OCI-LY1 (cell line): ENCODE measurements around the gene PXYLP1.

Experiments used
- H2AFZ ChIP-seq: fragments of 200-600 bp; sonication (generic), shearing (Covaris generic); 2 replicates; pipeline ENCODE4 v1.6.0; 2014; ENCODE audit warnings: antibody characterized with exemption, mild to moderate bottlenecking, low read length
- H3F3A ChIP-seq: fragments of 200-600 bp; sonication (generic), shearing (Covaris generic); 2 replicates; pipeline ENCODE4 v1.6.0; 2014; ENCODE audit warnings: mild to moderate bottlenecking, antibody characterized with exemption, low read length, moderate library complexity; ENCODE audit not compliant: insufficient read depth
- H3K27ac ChIP-seq: fragments of 200-600 bp; sonication (generic); 2 replicates; pipeline ENCODE4 v1.5.1; 2014; ENCODE audit warnings: low read length, mixed run types, mild to moderate bottlenecking, low read depth; ENCODE audit not compliant: poor library complexity, severe bottlenecking
- H3K27me3 ChIP-seq: fragments of 200-600 bp; sonication (generic); 2 replicates; pipeline ENCODE4 v1.6.0; 2014; ENCODE audit warnings: antibody characterized with exemption, mild to moderate bottlenecking, low read length, moderate library complexity; ENCODE audit not compliant: insufficient read depth
- H3K36me3 ChIP-seq: fragments of 200-600 bp; sonication (generic); 2 replicates; pipeline ENCODE4 v1.6.1; 2014; ENCODE audit warnings: mild to moderate bottlenecking, antibody characterized with exemption, low read length, moderate library complexity, mixed read lengths; ENCODE audit not compliant: insufficient read depth
- H3K4me1 ChIP-seq: fragments of 200-600 bp; sonication (generic); 2 replicates; pipeline ENCODE4 v1.5.1; 2014; ENCODE audit warnings: mild to moderate bottlenecking, low read length, moderate library complexity; ENCODE audit not compliant: insufficient read depth, severe bottlenecking
- H3K4me2 ChIP-seq: fragments of 200-600 bp; sonication (generic), shearing (Covaris generic); 2 replicates; pipeline ENCODE4 v1.6.1; 2014; ENCODE audit warnings: low read length
- H3K4me3 ChIP-seq: fragments of 200-600 bp; sonication (generic); 2 replicates; pipeline ENCODE4 v1.5.1; 2014; ENCODE audit warnings: low read length, low read depth, mild to moderate bottlenecking, mixed read lengths; ENCODE audit not compliant: poor library complexity, severe bottlenecking
- H3K79me2 ChIP-seq: fragments of 200-600 bp; shearing (Covaris generic); 2 replicates; pipeline ENCODE4 v1.6.1; 2016; ENCODE audit warnings: mixed run types, low read length, mixed read lengths; ENCODE audit not compliant: insufficient read depth
- H3K9ac ChIP-seq: fragments of 200-600 bp; sonication (generic), shearing (Covaris generic); 2 replicates; pipeline ENCODE4 v1.6.1; 2014; ENCODE audit warnings: mild to moderate bottlenecking, low read length, mixed read lengths
- H3K9me2 ChIP-seq: fragments of 200-600 bp; sonication (generic), shearing (Covaris generic); 2 replicates; pipeline ENCODE4 v1.6.1; 2014; ENCODE audit warnings: low read depth, mild to moderate bottlenecking, low read length, mixed read lengths
- H3K9me3 ChIP-seq: fragments of 200-600 bp; shearing (Covaris generic); 2 replicates; pipeline ENCODE4 v1.6.1; 2014; ENCODE audit warnings: low read length, mixed read lengths
- H4K20me1 ChIP-seq: fragments of 200-600 bp; sonication (generic), shearing (Covaris generic); 2 replicates; pipeline ENCODE4 v1.6.0; 2016; ENCODE audit warnings: mild to moderate bottlenecking, low read length; ENCODE audit not compliant: insufficient read depth
- EZH2 ChIP-seq: fragments of 200-600 bp; sonication (generic), shearing (Covaris generic); IDR thresholded peaks from 2 replicates; pipeline ENCODE4 v1.8.0; 2017; ENCODE audit warnings: borderline replicate concordance, mixed run types, mild to moderate bottlenecking, antibody characterized with exemption, low read length, moderate library complexity, mixed read lengths
- TF ChIP-seq, protein P1 (sequence below): fragments of 200-600 bp; sonication (generic), shearing (Covaris generic); IDR thresholded peaks from 2 replicates; pipeline ENCODE4 v1.5.1; 2017; ENCODE audit warnings: mild to moderate bottlenecking, antibody characterized with exemption, low read length, moderate library complexity, mixed read lengths

PXYLP1 gene

DNA sequence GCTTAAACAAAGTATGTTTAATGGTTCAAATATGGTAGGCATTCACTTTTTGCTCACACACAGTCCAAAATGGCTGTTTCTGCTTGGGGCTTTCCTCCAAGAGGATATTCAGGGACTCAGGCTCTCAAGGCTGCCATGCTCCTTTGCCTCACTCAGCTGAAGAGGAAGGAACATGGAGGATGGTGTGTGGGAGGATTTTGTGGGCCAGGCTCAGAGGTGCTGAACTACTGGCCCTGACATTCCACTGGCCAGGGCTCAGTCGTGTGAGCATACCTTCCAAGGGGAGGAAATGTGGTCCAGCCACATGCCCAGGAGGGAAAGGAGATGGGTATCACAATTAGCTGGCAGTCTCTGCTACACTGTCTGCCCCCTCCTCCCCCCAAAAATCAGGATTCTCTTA, 8.7 kb downstream of the PXYLP1 start:
- Histone ChIP-seq H2AFZ (no peak overlapping the region), H3K9ac (no peak overlapping the region), H3K4me3 (no peak overlapping the region), H3K27ac (no peak overlapping the region), H3K27me3 (peaks cover 4% of the 10 kb centered on the region; the same call in 1 of the 2 replicates), H3K4me2 (no peak overlapping the region), H3K9me2 (no peaks in the 10 kb centered on the region), H3K4me1 (no peaks in the 10 kb centered on the region), H4K20me1 (no peaks in the 10 kb centered on the region), H3K79me2 (no peaks in the 10 kb centered on the region), H3K9me3 (no peaks in the 10 kb centered on the region), H3F3A (no peaks in the 10 kb centered on the region), H3K36me3 (no peaks in the 10 kb centered on the region)
- TF ChIP-seq, protein P1, sequence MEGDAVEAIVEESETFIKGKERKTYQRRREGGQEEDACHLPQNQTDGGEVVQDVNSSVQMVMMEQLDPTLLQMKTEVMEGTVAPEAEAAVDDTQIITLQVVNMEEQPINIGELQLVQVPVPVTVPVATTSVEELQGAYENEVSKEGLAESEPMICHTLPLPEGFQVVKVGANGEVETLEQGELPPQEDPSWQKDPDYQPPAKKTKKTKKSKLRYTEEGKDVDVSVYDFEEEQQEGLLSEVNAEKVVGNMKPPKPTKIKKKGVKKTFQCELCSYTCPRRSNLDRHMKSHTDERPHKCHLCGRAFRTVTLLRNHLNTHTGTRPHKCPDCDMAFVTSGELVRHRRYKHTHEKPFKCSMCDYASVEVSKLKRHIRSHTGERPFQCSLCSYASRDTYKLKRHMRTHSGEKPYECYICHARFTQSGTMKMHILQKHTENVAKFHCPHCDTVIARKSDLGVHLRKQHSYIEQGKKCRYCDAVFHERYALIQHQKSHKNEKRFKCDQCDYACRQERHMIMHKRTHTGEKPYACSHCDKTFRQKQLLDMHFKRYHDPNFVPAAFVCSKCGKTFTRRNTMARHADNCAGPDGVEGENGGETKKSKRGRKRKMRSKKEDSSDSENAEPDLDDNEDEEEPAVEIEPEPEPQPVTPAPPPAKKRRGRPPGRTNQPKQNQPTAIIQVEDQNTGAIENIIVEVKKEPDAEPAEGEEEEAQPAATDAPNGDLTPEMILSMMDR: no peak
- no peak for TF ChIP-seq EZH2

DNA sequence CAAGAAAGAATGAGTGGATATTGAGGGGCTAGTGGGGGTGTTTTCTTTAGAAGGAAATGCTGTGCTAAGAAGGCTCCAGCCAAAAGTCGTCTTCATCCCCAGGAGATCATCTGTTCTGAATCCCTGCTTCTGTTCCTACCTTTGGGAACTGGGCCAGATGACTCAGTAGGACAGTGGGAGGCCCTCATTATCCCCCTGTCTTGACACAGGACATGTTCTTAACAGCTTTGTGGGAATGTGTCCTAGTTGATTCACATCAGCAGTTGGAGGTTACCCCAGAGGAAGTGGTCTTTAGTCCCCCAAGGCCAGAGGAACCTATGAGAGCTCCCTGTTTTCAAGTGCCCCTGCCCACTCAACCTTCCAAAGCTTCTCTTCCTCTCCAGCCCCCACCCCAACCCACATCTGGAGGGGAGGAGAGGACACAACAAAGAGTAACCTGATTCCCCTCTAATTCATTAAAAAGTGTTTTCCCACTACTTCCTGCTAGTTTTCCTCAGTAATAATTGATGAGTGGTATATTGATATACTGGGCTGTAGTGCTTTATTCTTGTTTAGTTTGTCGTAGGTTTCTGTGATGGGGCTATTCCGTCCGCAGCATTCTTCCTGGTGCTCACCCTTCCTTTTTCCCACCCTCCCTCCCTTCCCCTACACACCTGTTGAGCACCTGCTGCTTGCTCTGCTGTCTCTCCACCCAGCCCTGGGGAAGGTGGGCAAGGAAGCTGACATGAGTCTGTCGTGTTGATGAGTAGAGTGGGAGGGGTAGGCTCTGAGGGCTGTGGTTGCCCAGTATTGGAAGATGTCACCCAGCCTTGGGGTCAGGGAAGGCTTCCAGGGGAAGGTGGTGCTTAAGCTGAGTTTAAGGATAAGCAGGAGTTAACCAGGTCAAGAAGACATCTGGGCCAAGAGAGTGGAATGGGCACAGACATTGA, 9.3 kb downstream of the PXYLP1 start:
- H3K9me3 ChIP-seq: no peaks in the 10 kb centered on the region
- no peak overlapping the region for H2AFZ ChIP-seq
- peaks cover 4% of the 10 kb centered on the region; the same call in 1 of the 2 replicates for H3K27me3 ChIP-seq
- no peaks in the 10 kb centered on the region for H3K79me2 ChIP-seq
- no peak overlapping the region for H3K4me2 ChIP-seq
- no peaks in the 10 kb centered on the region for H4K20me1 ChIP-seq
- TF ChIP-seq, protein P1: no peak
- TF ChIP-seq EZH2: no peak
- no peaks in the 10 kb centered on the region for H3K36me3 ChIP-seq
- no peak overlapping the region for H3K9ac ChIP-seq
- H3K27ac ChIP-seq: no peak overlapping the region
- H3K4me1 ChIP-seq: no peaks in the 10 kb centered on the region
- H3K9me2 ChIP-seq: no peaks in the 10 kb centered on the region
- no peaks in the 10 kb centered on the region for H3F3A ChIP-seq
- H3K4me3 ChIP-seq: no peak overlapping the region

DNA sequence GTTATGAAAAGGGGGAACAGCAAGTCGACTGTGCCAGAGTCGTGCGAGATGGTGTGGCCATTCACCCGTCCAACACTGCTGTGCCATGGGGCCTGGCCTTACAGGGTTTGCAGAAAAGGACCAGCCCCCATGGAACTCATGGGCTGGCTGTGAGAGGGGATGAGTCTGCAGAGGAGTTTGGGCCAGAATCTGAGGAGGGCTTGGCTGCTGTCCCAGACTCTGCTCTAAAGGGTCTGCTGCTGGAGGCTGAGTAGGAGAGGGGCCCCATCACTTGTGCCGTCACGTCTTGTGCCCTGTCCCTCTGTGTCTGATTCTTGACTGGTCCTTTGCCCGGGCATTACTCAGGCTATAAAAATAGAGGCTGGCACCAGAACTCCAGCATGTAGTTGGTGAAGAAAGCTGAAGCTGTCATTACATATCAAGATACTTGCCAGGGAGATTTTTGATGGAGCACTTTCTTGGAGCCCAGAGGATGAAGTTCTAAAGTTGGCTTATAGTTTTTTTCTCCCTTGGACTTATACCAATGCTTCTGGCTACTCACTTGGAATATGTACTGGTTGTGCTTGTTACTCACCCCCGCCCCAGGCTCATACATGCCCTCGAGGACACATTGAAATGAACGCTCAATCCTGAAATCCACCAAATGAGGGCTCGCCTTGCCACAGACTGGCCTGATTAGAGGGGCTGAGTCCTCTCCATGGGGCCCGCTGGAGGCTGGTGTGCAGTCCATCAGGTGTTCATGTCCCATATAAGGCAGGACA, 10.2 kb downstream of the PXYLP1 start:
- H3K9me2 ChIP-seq: no peaks in the 10 kb centered on the region
- no peaks in the 10 kb centered on the region for H3K4me1 ChIP-seq
- no peak overlapping the region for H3K4me2 ChIP-seq
- TF ChIP-seq, protein P1: no peak
- no peak for TF ChIP-seq EZH2
- H4K20me1 ChIP-seq: no peaks in the 10 kb centered on the region
- H3K27me3 ChIP-seq: peaks cover 4% of the 10 kb centered on the region; the same call in 1 of the 2 replicates
- no peak overlapping the region for H2AFZ ChIP-seq
- H3K79me2 ChIP-seq: no peaks in the 10 kb centered on the region
- no peak overlapping the region for H3K27ac ChIP-seq
- H3K9me3 ChIP-seq: no peaks in the 10 kb centered on the region
- no peaks in the 10 kb centered on the region for H3F3A ChIP-seq
- H3K36me3 ChIP-seq: no peaks in the 10 kb centered on the region
- no peak overlapping the region for H3K9ac ChIP-seq
- no peak overlapping the region for H3K4me3 ChIP-seq
